CD4-positive, CD25-positive, alpha-beta regulatory T cell (primary cell): Measurements from ENCODE around the gene FBXO38. TPM values are rescaled to one million over a fixed set of nuclear protein-coding genes. Genes with fewer than 3 reads are reported as not detected.

Experiments used
- ATAC-seq, 2 donors: fragments of 150-1000 bp; cut with Tn5 transposase; one replicate each; pipeline ENCODE4 v1.10.0; 2021; ENCODE audit warnings: low read depth in 2 of 2, moderate number of reproducible peaks in 2 of 2, moderate library complexity in 1 of 2
- DNase-seq, 3 donors: peaks; one replicate each; pipeline versions ENCODE4 v3.0.0 to v3.0.0-alpha.2; 2012 to 2022; ENCODE audit warnings: mixed read lengths in 1 of 3
- H3K27ac ChIP-seq: one replicate; pipeline ENCODE4 v1.7.0; 2013; ENCODE audit warnings: mild to moderate bottlenecking, low read length; ENCODE audit not compliant: insufficient read depth, poor library complexity, severe bottlenecking
- H3K27me3 ChIP-seq: one replicate; pipeline ENCODE4 v1.7.0; 2013; ENCODE audit warnings: low read length; ENCODE audit not compliant: control insufficient read depth, insufficient read depth
- H3K36me3 ChIP-seq: one replicate; pipeline ENCODE4 v1.7.0; 2013; ENCODE audit warnings: mild to moderate bottlenecking, low read length, moderate library complexity; ENCODE audit not compliant: control insufficient read depth, insufficient read depth
- H3K4me1 ChIP-seq: 2 replicates; pipeline ENCODE4 v1.7.0; 2013; ENCODE audit warnings: mild to moderate bottlenecking, low read length; ENCODE audit not compliant: insufficient read depth, control insufficient read depth, poor library complexity, severe bottlenecking
- H3K4me3 ChIP-seq: one replicate; pipeline ENCODE4 v1.7.0; 2013; ENCODE audit warnings: low read depth, mild to moderate bottlenecking, low read length, moderate library complexity
- H3K9me3 ChIP-seq, 2 experiments: 1 replicate in 1 of 2; 2 replicates in 1 of 2; pipeline ENCODE4 v1.7.0; 2013; ENCODE audit warnings: low read length in 2 of 2, mild to moderate bottlenecking in 1 of 2, moderate library complexity in 1 of 2; ENCODE audit not compliant: control insufficient read depth in 2 of 2
- H3K27ac Mint-ChIP-seq, 3 donors: one replicate each; pipeline ENCODE4 v1.8.0; 2020 to 2022; ENCODE audit warnings: mild to moderate bottlenecking in 3 of 3, mixed read lengths in 3 of 3, moderate library complexity in 2 of 3
- H3K27me3 Mint-ChIP-seq: one replicate; pipeline ENCODE4 v1.8.0; 2022; ENCODE audit warnings: mild to moderate bottlenecking, mixed read lengths
- H3K36me3 Mint-ChIP-seq: one replicate; pipeline ENCODE4 v1.8.0; 2020; ENCODE audit warnings: mixed read lengths
- H3K4me1 Mint-ChIP-seq, 4 donors: one replicate each; pipeline ENCODE4 v1.8.0; 2020 to 2022; ENCODE audit warnings: mixed read lengths in 4 of 4, mild to moderate bottlenecking in 1 of 4
- H3K4me3 Mint-ChIP-seq, 4 donors: one replicate each; pipeline ENCODE4 v1.8.0; 2020 to 2022; ENCODE audit warnings: mild to moderate bottlenecking in 4 of 4, mixed read lengths in 4 of 4, moderate library complexity in 3 of 4
- H3K9me3 Mint-ChIP-seq, 7 donors: one replicate each; pipeline ENCODE4 v1.8.0; 2020 to 2022; ENCODE audit warnings: mixed read lengths in 7 of 7, mild to moderate bottlenecking in 3 of 7, moderate library complexity in 2 of 7
- polyA plus RNA-seq, 4 donors: library from polyadenylated mRNA; unstranded; fragments of 300-500 nt; fragmentation: Illumina TruSeq; gene quantifications; one replicate each; pipeline ENCODE4 v1.2.3, GENCODE V29; 2021
- total RNA-seq: library from RNA; stranded (reverse); gene quantifications from one replicate; pipeline ENCODE4 v1.2.3, GENCODE V29; 2022

FBXO38 gene
- total and polyA plus RNA-seq, 5 donors from 2014 or later: 16.0 to 54.6 (median 20.4) TPM

- DNase-seq: no peak
- Histone ChIP-seq H3K9me3 (no peaks in the 10 kb centered on the region), H3K27ac (no peak overlapping the region), H3K4me1 (no peaks in the 10 kb centered on the region), H3K36me3 (no peaks in the 10 kb centered on the region), H3K27me3 (peaks cover 9% of the 10 kb centered on the region), H3K4me3 (no peak overlapping the region)
- Mint-ChIP-seq H3K4me3 (no peak overlapping the region), H3K9me3 (no peaks in the 10 kb centered on the region), H3K4me1 (no peaks in the 10 kb centered on the region), H3K27me3 (no peaks in the 10 kb centered on the region), H3K36me3 (no peaks in the 10 kb centered on the region), H3K27ac (no peak overlapping the region)
- no peak for ATAC-seq
These were observed 108.6 kb downstream of the FBXO38 start for GRCh38 chr5:148492351-148492750.

Other genes starting within 250 kb of the FBXO38 start
- not detected for gene SPINK14, start 215.4 kb upstream of the FBXO38 start, total RNA-seq
- gene SPINK14, start 215.4 kb upstream of the FBXO38 start, polyA plus RNA-seq: not detected
- gene SPINK6, start 180.9 kb upstream of the FBXO38 start, total RNA-seq: not detected
- gene SPINK6, start 180.9 kb upstream of the FBXO38 start, polyA plus RNA-seq: not detected
- gene MARCOL, start 145.4 kb upstream of the FBXO38 start, total RNA-seq: not detected
- gene MARCOL, start 145.4 kb upstream of the FBXO38 start, polyA plus RNA-seq: not detected
- not detected for gene SPINK13, start 115.2 kb upstream of the FBXO38 start, total RNA-seq
- not detected for gene SPINK13, start 115.2 kb upstream of the FBXO38 start, polyA plus RNA-seq
- gene SPINK7, start 71.5 kb upstream of the FBXO38 start, total RNA-seq: not detected
- gene SPINK7, start 71.5 kb upstream of the FBXO38 start, polyA plus RNA-seq: not detected
- gene SPINK9, start 48.4 kb upstream of the FBXO38 start, total RNA-seq: not detected
- gene SPINK9, start 48.4 kb upstream of the FBXO38 start, polyA plus RNA-seq: not detected